CD4-positive, alpha-beta T cell treated with Interleukin-17A for 1 hour (primary cell): ENCODE measurements around the gene CCP110.
A peak's percentile ranks its signal among the peaks of the same experiment; 100 is the strongest.
"Not testable (repeated sequence)": the region's sequence is repeated elsewhere in the genome, so short reads cannot be mapped to it uniquely, and the experiment has no call there.

Experiments
- DNase-seq: peaks from one replicate; pipeline ENCODE4 v3.0.0-alpha.2; 2020

The CCP110 gene

GRCh38 chr16:19512297-19512696 is 11.4 kb upstream of the CCP110 start:
- DNase-seq: no peak

GRCh38 chr16:19513377-19514053 is 10.2 kb upstream of the CCP110 start:
- peak; percentile 5 for DNase-seq

GRCh38 chr16:19515757-19516156 is 8.0 kb upstream of the CCP110 start:
- DNase-seq: no peak

- DNase-seq: no peak
These were observed 6.2 kb upstream of the CCP110 start for GRCh38 chr16:19517424-19518089.

- no peak for DNase-seq
These were observed 5.4 kb upstream of the CCP110 start for GRCh38 chr16:19518388-19518787.

GRCh38 chr16:19520861-19521331 is 2.8 kb upstream of the CCP110 start:
- peak; percentile 9 for DNase-seq

- DNase-seq: peak; percentile 94
These were observed 2.0 kb upstream of the CCP110 start, which contains the start of gene GDE1 for GRCh38 chr16:19521471-19522396. GDE1 (minus strand) TSS chr16:19522098; CDS start chr16:19521964, 134 bp downstream.

GRCh38 chr16:19522397-19522732 is 1.4 kb upstream of the CCP110 start:
- no peak for DNase-seq

- DNase-seq: no peak
These were observed 982 bp upstream of the CCP110 start for GRCh38 chr16:19522760-19523159.

GRCh38 chr16:19523184-19523558 is 571 bp upstream of the CCP110 start:
- no peak for DNase-seq

GRCh38 chr16:19524356-19524615 is 544 bp downstream of the CCP110 start:
- no peak for DNase-seq

- no peak for DNase-seq
These were observed 1.1 kb downstream of the CCP110 start for GRCh38 chr16:19524616-19525384.

GRCh38 chr16:19525385-19525723 is 1.6 kb downstream of the CCP110 start:
- no peak for DNase-seq

GRCh38 chr16:19527161-19527560 is 3.4 kb downstream of the CCP110 start:
- no peak for DNase-seq

GRCh38 chr16:19528666-19529065 is 4.9 kb downstream of the CCP110 start:
- DNase-seq: no peak

GRCh38 chr16:19532601-19533000 is 8.9 kb downstream of the CCP110 start:
- no peak for DNase-seq

- DNase-seq: no peak
These were observed 16.7 kb downstream of the CCP110 start for GRCh38 chr16:19540241-19540970.

GRCh38 chr16:19542138-19542821 is 18.5 kb downstream of the CCP110 start:
- DNase-seq: no peak

- not testable (repeated sequence) for DNase-seq
These were observed 19.7 kb downstream of the CCP110 start for GRCh38 chr16:19543278-19543996.

GRCh38 chr16:19548144-19548543 is 24.4 kb downstream of the CCP110 start:
- DNase-seq: no peak

- no peak for DNase-seq
These were observed 25.9 kb downstream of the CCP110 start for GRCh38 chr16:19549673-19550072.
